DND-41 (cell line): ENCODE results near the gene GALNT18.

ENCODE experiments used
- EZH2 ChIP-seq: IDR thresholded peaks from 3 replicates; pipeline ENCODE4 v1.6.1; 2012; ENCODE audit warnings: borderline replicate concordance, low read depth, mild to moderate bottlenecking, moderate library complexity, low read length, inconsistent platforms; ENCODE audit not compliant: severe bottlenecking
- TF ChIP-seq, protein P1 (sequence below): IDR thresholded peaks from 2 replicates; pipeline ENCODE4 v1.5.1; 2012; ENCODE audit warnings: borderline replicate concordance, low read length, moderate library complexity, mild to moderate bottlenecking; ENCODE audit not compliant: poor library complexity, severe bottlenecking; ENCODE audit errors: extremely low read depth

DNA sequence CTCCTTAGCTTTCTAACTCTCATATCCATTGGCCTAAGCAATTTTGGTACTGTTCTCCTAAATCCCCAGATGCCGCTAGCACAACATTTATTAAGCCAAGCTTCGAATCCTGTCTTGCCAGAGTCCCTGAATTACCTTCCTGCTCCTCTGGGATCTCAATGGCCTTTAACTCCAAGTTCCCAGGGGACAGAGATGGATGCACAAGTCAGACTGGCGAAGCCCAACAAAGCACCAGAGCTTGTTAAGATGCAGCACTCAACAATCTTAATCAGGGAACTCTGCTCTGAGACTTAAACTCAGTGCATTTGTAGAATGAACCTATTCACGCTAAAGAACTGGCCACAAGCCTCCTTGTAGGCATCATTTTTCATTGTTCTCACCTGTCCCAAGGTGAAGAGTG is 9.4 kb downstream of the GALNT18 start:
- TF ChIP-seq, protein P1, sequence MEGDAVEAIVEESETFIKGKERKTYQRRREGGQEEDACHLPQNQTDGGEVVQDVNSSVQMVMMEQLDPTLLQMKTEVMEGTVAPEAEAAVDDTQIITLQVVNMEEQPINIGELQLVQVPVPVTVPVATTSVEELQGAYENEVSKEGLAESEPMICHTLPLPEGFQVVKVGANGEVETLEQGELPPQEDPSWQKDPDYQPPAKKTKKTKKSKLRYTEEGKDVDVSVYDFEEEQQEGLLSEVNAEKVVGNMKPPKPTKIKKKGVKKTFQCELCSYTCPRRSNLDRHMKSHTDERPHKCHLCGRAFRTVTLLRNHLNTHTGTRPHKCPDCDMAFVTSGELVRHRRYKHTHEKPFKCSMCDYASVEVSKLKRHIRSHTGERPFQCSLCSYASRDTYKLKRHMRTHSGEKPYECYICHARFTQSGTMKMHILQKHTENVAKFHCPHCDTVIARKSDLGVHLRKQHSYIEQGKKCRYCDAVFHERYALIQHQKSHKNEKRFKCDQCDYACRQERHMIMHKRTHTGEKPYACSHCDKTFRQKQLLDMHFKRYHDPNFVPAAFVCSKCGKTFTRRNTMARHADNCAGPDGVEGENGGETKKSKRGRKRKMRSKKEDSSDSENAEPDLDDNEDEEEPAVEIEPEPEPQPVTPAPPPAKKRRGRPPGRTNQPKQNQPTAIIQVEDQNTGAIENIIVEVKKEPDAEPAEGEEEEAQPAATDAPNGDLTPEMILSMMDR: no peak
- no peak for TF ChIP-seq EZH2
